ENCODE measurements around the gene MAST4.

DNA sequence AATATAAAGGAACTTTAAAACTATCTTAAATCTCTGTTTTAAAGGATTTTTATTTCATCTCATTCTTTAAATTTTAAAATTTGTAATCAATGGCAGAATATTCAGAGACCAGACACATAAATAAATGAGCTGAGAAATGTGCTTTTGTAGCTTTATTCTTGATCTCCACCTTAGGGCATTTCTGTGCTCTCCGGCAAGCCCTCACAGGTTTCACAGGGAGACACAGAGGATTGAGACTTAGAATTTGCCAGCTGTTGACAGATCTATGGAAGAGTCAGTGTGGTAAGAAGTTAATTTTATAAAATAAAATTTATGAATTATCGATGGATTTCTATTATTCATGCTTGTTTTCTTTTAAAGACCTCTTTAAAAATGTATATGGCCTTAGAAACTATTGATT is 393.6 kb downstream of the MAST4 start:
- TF ChIP-seq FOSL1 (IDR thresholded peaks at IDR 0.05; ENCODE audit: insufficient read depth, low read depth, low read length) (no peak), RXRA (IDR thresholded peaks at IDR 0.05; ENCODE audit: insufficient read depth, low read depth, low read length) (no peak), KDM1A (IDR thresholded peaks at IDR 0.05; ENCODE audit: borderline replicate concordance, low read length) (no peak), POLR2A (IDR thresholded peaks at IDR 0.05; ENCODE audit: control extremely low read depth in 1 of 2, low read depth in 2 of 2, low read length in 2 of 2) (no peak), EZH2 (IDR thresholded peaks at IDR 0.05; ENCODE audit: low read depth, low read length, severe bottlenecking) (no peak), SIN3A (conservative IDR thresholded peaks at IDR 0.05 in 1 of 2, IDR thresholded peaks at IDR 0.05 in 1 of 2; ENCODE audit: low read depth in 1 of 2, low read length in 2 of 2) (no peak), TCF12 (IDR thresholded peaks at IDR 0.05; ENCODE audit: low read depth, low read length) (no peak), TAF1 (IDR thresholded peaks at IDR 0.05; ENCODE audit: low read depth, low read length) (no peak)
- TF ChIP-seq, protein P1, sequence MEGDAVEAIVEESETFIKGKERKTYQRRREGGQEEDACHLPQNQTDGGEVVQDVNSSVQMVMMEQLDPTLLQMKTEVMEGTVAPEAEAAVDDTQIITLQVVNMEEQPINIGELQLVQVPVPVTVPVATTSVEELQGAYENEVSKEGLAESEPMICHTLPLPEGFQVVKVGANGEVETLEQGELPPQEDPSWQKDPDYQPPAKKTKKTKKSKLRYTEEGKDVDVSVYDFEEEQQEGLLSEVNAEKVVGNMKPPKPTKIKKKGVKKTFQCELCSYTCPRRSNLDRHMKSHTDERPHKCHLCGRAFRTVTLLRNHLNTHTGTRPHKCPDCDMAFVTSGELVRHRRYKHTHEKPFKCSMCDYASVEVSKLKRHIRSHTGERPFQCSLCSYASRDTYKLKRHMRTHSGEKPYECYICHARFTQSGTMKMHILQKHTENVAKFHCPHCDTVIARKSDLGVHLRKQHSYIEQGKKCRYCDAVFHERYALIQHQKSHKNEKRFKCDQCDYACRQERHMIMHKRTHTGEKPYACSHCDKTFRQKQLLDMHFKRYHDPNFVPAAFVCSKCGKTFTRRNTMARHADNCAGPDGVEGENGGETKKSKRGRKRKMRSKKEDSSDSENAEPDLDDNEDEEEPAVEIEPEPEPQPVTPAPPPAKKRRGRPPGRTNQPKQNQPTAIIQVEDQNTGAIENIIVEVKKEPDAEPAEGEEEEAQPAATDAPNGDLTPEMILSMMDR (IDR thresholded peaks at IDR 0.05; ENCODE audit: control extremely low read depth in 1 of 3, insufficient read depth in 1 of 3, low read depth in 1 of 3, low read length in 3 of 3): no peak
- TF ChIP-seq, protein P2, sequence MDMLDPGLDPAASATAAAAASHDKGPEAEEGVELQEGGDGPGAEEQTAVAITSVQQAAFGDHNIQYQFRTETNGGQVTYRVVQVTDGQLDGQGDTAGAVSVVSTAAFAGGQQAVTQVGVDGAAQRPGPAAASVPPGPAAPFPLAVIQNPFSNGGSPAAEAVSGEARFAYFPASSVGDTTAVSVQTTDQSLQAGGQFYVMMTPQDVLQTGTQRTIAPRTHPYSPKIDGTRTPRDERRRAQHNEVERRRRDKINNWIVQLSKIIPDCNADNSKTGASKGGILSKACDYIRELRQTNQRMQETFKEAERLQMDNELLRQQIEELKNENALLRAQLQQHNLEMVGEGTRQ (IDR thresholded peaks at IDR 0.05; ENCODE audit: low read length): no peak

Measured in H1 (cell line).